GM18867 (cell line): ENCODE data around the gene LYRM1.
"Not testable (repeated sequence)": the region's sequence is repeated elsewhere in the genome, so short reads cannot be mapped to it uniquely, and the experiment has no call there.

Experiments used
- ATAC-seq: cut with Tn5 transposase; IDR thresholded peaks from one replicate; pipeline ENCODE4 v1.9.1; 2021; ENCODE audit warnings: mild to moderate bottlenecking, moderate library complexity; ENCODE audit not compliant: unreplicated experiment

Gene LYRM1

GRCh38 chr16:20901436-20902112 is 1.0 kb downstream of the LYRM1 start:
- ATAC-seq = peak; percentile 19

- no peak for ATAC-seq
Observed at GRCh38 chr16:20902426-20902825, 1.9 kb downstream of the LYRM1 start.

DNA sequence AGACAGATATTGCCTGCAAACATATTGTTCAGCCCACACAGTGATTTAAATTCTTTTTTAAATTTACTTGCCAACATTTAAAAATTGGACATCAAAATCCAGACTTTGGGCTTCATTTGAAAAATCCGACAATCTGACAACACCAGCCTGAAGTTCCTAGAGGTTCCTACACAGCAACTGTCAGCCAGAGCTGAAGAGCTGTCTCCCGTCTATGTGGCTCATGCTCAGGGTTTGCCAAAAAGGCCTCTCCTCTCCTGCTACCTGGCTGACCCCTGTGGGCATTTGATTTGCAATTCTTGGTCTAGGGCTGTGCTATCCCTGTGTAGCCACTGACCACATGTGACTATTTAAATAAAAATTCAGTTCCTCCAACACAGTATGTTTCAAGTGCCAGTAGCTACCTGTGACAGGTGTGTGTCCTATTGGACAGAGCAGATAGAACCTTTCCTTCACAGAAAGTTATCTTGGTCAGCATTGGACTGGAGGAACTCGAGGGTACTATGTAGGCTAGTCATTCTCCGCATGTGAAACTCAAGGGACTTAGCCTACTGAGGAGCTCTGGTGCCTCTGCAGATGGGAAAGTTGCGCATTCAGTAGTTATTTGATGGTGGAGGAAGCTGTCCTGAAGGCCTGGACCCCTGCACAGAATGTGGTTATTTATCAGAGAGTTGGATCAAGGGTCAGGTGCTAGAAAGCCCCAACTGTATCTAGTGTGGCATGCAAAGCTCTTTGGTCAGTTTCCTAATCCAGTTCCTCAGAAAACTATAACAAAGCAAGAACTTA is 2.7 kb downstream of the LYRM1 start:
- no peak for ATAC-seq

GRCh38 chr16:20903899-20904506 is 3.4 kb downstream of the LYRM1 start:
- no peak for ATAC-seq

DNA sequence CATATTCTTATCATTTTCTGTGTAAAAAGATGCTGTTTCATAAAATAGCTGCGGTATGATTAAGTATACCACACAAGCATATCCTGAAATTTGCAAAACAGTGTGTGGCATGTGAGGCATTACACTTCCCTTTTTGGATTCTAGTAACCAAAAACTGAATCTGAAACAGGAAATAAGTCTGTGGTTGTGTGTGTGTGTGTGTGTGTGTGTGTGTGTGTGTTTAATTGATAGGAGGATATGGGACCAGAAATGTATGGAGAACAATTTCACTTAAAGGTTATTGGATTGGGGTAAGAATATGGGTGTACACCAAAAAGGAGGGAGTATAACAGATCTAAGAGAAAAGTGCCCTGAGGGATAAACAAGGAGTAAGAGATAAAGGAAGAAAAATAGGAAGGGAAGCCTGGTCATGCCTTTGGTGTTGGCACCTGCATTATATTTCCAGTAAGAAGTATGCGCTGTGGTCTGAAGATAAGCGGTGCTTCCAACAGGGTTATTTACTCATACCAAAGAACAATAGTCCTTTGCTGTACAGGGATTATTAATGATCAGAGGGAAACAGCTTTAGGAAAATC is 4.0 kb downstream of the LYRM1 start:
- ATAC-seq = no peak

- ATAC-seq = no peak
Observed at GRCh38 chr16:20905576-20905975, 5.0 kb downstream of the LYRM1 start.

DNA sequence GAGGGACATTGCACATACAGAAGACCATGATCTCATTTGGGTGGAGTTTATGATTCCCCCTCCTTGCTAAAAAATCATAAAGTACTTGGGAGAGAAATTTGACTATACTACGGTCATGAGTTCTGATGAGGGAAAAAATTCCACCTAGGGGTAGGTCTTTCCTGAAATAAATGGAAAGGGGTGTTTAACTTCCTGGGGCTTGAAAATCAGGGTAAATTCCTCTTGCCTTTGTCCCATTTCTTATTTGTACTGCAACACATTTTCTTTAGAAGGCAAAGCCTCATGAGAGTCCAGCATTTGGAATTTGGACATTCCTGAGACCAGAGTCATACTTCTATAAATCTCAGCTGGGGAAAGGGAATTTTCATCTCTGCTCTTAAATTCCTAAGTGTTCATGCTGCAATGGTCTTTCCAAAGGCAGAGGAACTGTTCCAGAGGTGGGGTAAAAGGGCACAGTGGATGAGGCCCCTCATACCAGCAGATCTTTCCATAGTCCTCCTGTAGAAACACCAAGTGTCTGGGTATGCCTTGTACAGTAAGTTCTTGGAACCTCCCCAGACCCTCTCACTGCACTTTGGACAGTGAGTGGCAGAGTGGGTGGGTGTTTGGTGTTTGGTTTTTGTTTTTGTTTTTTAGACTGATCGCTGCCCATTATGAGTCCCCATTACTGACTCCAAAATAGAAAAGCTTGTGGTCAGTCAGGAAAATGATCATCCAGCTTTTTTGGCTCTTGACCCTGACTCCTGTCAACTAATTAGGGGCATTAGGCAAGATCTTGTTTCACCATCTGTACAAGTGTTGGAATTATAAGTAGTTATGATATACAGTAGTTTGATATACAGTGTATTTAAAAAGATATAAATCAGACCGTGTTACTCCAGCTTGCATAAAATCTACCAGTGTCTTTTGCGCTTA is 6.0 kb downstream of the LYRM1 start:
- no peak for ATAC-seq

GRCh38 chr16:20910781-20911321 is 10.3 kb downstream of the LYRM1 start:
- ATAC-seq = no peak

DNA sequence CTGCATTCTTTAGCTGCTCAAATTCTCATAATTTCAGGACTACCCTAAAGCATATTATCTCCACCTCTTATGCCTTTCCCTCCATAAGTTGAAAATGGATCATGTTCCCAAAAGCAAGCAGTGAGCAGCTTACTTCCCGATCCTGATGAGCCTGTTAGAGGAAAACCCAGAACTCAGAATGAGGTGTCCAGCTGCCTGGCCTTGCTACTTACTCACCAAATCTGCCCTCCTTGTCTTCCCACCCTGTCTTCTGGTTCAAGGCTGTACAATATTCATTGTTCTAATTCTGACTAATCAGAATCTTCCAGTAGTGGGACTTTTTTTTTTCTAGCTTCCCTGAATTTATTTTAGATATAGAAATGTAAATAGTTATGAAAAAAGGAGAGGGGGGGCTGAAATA is 10.8 kb downstream of the LYRM1 start:
- ATAC-seq = no peak

DNA sequence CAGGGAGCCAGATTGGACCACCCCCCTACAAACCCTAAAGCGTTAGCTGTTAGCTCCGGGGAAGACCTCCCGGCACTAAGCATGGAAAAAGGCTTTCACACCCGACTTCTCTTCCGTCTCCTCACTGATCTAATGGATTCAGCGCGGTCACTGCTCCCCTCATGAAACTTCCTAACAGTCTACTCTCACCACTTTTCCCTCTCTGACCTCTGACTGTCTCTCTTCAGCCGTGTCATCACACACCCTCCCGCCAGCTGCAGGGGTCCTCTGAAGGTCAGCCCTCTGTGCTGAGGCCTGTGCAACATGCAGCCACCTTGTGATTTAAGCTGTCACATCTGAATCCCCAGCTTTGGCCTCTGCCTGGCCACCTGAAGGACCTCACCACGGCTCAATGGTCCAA is 15.7 kb downstream of the LYRM1 start:
- ATAC-seq = no peak

GRCh38 chr16:20916942-20917341 is 16.4 kb downstream of the LYRM1 start:
- no peak for ATAC-seq

- ATAC-seq = no peak
Observed at GRCh38 chr16:20918486-20919239, 18.1 kb downstream of the LYRM1 start.

- ATAC-seq = no peak
Observed at GRCh38 chr16:20920091-20920490, 19.5 kb downstream of the LYRM1 start.

GRCh38 chr16:20920799-20921198 is 20.2 kb downstream of the LYRM1 start:
- ATAC-seq = no peak

- no peak for ATAC-seq
Observed at GRCh38 chr16:20923876-20924275, 23.3 kb downstream of the LYRM1 start.

DNA sequence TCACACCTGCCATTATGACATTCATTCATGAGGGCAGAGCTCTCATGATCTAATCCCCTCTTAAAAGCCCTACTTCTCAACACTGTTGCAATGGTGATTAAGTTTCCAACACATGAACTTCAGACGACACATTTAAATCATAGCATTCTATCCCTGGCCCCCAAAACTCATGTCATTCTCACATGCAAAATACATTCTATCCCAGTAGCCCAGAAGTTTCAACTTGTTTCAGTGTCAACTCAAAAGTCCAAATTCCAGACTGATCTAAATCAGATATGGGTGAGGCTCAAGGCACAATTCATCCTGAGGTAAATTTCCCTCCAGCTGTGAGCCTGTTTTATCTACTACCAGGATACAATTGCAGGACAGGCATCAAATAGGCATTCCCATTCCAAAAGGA is 25.2 kb downstream of the LYRM1 start:
- ATAC-seq = no peak

DNA sequence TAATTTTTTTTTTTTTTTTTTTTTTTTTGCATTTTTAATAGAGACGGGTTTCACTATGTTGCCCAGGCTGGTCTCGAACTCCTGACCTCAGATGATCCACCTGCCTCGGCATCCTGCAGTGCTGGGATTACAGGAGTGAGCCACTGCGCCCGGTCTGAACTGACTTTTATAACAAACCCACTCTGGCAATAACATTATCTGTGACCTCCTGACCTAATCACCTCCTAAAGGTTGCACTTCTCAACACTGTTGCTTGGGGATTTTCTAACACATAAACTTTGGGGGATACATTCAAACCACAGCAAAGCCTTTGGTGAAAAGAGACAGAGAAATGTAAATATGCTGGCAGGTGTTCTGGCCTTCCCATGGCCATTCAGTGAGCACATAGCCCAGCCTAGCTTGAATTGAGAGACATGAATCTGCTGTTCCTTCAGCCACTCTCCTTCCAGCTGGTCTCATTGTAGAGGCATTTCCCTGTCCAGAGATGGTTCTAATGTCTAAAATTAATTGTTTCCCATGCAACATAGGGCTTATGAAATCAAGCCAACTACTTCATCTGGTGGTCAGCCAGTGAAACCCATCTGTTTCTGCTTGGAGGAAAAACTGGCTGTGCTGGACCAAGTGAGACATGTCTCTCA is 28.3 kb downstream of the LYRM1 start:
- ATAC-seq = no peak

DNA sequence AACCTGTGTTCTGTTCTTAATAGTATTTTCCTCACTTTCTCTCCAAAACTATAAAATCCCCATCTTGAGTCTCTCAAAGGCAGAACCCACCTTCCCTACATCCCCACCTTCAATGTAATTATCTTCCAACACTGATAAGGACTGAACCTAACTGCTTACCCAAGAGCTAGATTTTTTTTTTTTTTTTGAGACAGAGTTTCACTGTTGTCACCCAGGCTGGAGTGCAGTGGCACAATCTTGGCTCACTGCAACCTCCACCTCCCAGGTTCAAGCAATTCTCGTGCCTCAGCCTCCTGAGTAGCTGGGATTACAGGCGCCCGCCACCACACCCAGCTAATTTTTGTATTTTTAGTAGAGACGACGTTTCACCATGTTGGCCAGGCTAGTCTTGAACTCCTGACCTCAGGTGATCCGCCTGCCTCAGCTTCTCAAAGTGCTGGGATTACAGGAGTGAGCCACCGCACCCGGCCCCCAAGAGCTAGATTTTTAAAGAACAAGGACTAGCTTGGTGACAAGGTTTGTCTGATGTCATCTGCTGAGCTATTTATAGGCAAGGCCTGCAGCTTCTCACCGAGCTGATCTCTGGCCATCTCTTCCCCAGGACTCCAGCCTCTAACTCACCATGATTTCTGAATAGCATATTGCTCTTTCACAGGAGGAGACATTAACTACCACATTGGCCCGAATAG is 29.2 kb downstream of the LYRM1 start:
- not testable (repeated sequence) for ATAC-seq

GRCh38 chr16:20930365-20930690 is 29.8 kb downstream of the LYRM1 start:
- ATAC-seq = no peak
